IPS DF 6.9 (cell line): ENCODE measurements around the gene FMN2.
A peak's percentile ranks its signal among the peaks of the same experiment; 100 is the strongest.

Experiments
- DNase-seq: peaks from one replicate; pipeline ENCODE4 v3.0.0-alpha.2; 2013; ENCODE audit warnings: low read depth, low spot score
- H3K27ac ChIP-seq: one replicate; pipeline ENCODE4 v1.5.1; 2013; ENCODE audit warnings: low read length, control low read depth
- H3K27me3 ChIP-seq: 2 replicates; pipeline ENCODE4 v1.6.1; 2013; ENCODE audit warnings: mild to moderate bottlenecking, low read length; ENCODE audit not compliant: control insufficient read depth, insufficient read depth
- H3K36me3 ChIP-seq: 2 replicates; pipeline ENCODE4 v1.6.1; 2013; ENCODE audit warnings: low read length; ENCODE audit not compliant: control insufficient read depth, insufficient read depth
- H3K4me1 ChIP-seq: 2 replicates; pipeline ENCODE4 v1.6.1; 2013; ENCODE audit warnings: low read length; ENCODE audit not compliant: control insufficient read depth, insufficient read depth
- H3K4me3 ChIP-seq: 2 replicates; pipeline ENCODE4 v1.5.1; 2013; ENCODE audit warnings: mild to moderate bottlenecking, low read length
- H3K9me3 ChIP-seq: 2 replicates; pipeline ENCODE4 v1.6.1; 2013; ENCODE audit warnings: low read length, inconsistent platforms; ENCODE audit not compliant: control insufficient read depth, insufficient read depth
- WGBS: extraction: QIAGEN DNeasy Blood & Tissue Kit; methylation state at CpG from one replicate; pipeline ENCODE4 v1.1.7; 2013; ENCODE audit warnings: mixed read lengths, missing lambda C conversion rate; ENCODE audit not compliant: insufficient read length, insufficient coverage; 5-methylcytosine and 5-hydroxymethylcytosine counted together

Gene FMN2

DNA sequence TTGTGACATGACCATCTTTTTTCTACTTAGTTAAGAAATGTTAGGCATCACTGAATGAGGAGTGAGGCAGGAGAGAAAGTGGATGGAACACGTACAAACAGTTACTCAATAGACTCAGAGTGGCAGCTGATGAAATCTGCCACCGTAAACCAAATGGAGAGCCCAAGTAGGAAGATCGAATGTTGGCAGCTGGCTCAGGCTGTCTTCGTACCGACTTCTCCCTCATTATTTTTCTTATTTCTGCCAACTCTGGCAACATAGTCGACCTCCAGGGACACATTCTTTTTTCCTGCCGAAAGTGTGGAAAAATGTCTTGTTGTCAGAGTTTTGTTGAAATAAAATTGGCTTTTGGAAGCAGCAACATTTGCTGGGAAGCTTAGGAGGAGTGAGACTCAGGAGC is 377.0 kb downstream of the FMN2 start:
- no peak overlapping the region for H3K27ac ChIP-seq
- no peaks in the 10 kb centered on the region for H3K36me3 ChIP-seq
- no peaks in the 10 kb centered on the region for H3K27me3 ChIP-seq
- DNase-seq = no peak
- no peak overlapping the region for H3K4me3 ChIP-seq
- no peaks in the 10 kb centered on the region for H3K4me1 ChIP-seq
- H3K9me3 ChIP-seq = no peaks in the 10 kb centered on the region
- no CpG with 5 or more reads among the region's 7 CpGs for WGBS

DNA sequence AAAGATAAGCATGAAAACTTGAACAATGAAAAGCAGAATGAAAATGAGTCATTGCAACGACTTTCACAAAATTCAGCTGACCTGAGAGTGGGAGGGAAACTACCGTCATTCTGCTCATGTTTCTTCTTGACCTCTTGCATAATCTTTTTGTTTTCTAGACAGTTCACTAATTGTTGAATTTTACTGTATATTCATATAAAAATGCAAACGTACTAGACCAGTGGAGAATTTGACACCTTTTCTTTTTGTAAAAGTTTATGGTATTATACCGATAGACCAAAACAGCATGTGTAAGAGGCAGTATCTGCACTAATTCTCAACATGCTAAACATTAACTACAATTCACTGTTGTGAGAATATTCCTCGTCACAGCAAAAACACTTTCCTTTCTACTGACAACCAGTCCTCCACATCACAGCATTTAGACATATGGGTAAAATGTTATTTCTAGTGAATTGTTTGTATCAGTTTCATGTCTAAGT is 382.5 kb downstream of the FMN2 start:
- H3K36me3 ChIP-seq = no peaks in the 10 kb centered on the region
- H3K4me3 ChIP-seq = no peak overlapping the region
- no peaks in the 10 kb centered on the region for H3K27me3 ChIP-seq
- DNase-seq = no peak
- no CpG with 5 or more reads among the region's 5 CpGs for WGBS
- H3K27ac ChIP-seq = no peak overlapping the region
- no peaks in the 10 kb centered on the region for H3K4me1 ChIP-seq
- no peaks in the 10 kb centered on the region for H3K9me3 ChIP-seq

DNA sequence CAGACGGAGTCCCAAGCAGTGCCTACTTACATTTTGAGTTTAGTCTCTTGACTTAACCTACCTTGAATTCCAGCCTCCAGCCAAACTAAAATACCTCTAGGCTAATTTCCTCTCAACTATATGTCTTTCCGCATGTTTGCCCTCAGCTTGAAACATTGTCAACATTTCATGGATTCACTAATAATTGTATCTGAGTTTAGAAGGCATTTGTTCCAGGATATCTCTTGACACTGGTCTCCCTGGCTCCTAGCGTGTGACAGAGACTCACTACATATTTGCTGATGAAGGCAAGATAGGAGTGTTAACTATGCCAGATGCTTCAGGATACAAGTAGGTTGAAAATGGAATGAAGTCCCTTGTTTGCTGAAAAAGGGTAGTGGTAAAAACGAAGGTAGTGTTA is 384.1 kb downstream of the FMN2 start:
- no peaks in the 10 kb centered on the region for H3K36me3 ChIP-seq
- no peaks in the 10 kb centered on the region for H3K4me1 ChIP-seq
- no peaks in the 10 kb centered on the region for H3K27me3 ChIP-seq
- DNase-seq = no peak
- 100% methylated on average over 1 of the region's 4 CpGs for WGBS
- H3K27ac ChIP-seq = no peak overlapping the region
- H3K9me3 ChIP-seq = no peaks in the 10 kb centered on the region
- no peak overlapping the region for H3K4me3 ChIP-seq

DNA sequence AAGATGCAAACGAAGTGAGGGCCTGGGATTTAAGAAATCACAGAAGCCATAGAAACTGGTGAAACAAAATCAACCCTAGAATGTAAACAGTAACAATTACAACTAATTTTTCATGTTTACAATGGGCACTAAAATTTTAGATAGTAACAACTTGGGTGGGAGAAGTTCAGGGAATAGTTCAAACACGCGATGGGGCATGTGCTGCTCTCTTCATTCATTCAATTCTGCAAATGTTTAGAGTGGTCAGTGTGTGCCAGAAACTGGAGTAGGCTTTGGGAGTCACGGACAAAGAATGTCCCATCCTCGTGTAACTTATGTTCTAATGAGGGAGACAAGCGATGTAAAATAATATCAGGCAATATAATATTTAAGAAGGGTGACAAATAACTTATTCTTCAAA is 386.9 kb downstream of the FMN2 start:
- no peaks in the 10 kb centered on the region for H3K27me3 ChIP-seq
- H3K4me1 ChIP-seq = no peaks in the 10 kb centered on the region
- DNase-seq = no peak
- no peak overlapping the region for H3K27ac ChIP-seq
- no CpG with 5 or more reads among the region's 6 CpGs for WGBS
- H3K4me3 ChIP-seq = no peak overlapping the region
- no peaks in the 10 kb centered on the region for H3K36me3 ChIP-seq
- no peaks in the 10 kb centered on the region for H3K9me3 ChIP-seq

DNA sequence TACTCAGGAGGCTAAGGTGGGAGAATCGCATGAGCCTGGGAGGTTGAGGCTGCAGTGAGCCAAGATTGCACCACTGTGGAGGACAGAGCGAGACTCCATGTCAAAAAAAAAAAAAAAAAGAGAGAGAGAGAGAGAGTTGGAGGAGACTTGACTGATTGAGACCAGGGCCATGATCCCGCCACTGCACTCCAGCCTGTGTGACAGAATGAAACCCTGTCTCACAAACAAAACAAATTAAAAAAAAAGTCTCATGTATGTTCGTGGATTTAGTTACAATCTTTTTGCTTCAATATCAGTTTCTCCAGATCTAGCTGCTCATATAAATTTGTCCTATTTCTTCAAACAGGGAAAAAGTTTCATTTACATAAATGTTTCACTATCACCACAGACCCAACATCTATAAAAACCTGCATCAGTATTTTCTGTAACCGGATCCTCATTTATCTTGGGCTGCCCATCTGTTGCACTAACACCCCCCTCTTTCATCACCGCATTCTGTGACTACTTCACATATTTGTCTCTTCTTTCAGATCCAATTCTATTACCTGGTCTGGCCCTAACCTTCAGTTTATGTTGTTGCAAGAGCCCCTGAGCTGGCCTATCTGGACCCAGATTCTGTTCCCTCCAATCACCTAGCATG is 393.2 kb downstream of the FMN2 start:
- DNase-seq = no peak
- Histone ChIP-seq H3K9me3 (no peaks in the 10 kb centered on the region), H3K4me1 (no peaks in the 10 kb centered on the region), H3K4me3 (no peak overlapping the region), H3K36me3 (no peaks in the 10 kb centered on the region), H3K27me3 (no peaks in the 10 kb centered on the region), H3K27ac (no peak overlapping the region)
- no CpG with 5 or more reads among the region's 6 CpGs for WGBS

DNA sequence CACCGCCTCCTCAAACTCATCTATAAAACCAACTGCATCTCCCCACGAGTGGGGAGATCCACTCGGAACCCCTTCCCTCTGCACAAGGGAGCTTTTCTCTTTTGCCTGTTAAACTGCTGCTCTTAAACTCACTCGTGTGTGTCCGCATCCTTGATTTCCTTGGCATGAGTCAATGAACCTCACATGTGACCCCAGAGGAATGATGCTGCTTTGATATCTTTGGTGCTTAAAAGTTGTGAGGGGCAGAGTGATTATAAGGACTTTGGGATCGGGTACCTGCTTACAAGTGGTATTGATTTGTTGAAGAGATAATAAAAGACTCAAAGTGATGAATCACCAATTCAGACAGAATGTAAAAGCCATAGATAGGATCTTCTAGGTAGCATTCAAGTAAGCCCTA is 394.9 kb downstream of the FMN2 start:
- Histone ChIP-seq H3K27me3 (no peaks in the 10 kb centered on the region), H3K9me3 (no peaks in the 10 kb centered on the region), H3K4me1 (peaks cover 2% of the 10 kb centered on the region; the same call in 1 of the 2 replicates), H3K27ac (no peak overlapping the region), H3K4me3 (no peak overlapping the region), H3K36me3 (no peaks in the 10 kb centered on the region)
- 71% methylated on average over 1 of the region's 6 CpGs for WGBS
- no peak for DNase-seq

DNA sequence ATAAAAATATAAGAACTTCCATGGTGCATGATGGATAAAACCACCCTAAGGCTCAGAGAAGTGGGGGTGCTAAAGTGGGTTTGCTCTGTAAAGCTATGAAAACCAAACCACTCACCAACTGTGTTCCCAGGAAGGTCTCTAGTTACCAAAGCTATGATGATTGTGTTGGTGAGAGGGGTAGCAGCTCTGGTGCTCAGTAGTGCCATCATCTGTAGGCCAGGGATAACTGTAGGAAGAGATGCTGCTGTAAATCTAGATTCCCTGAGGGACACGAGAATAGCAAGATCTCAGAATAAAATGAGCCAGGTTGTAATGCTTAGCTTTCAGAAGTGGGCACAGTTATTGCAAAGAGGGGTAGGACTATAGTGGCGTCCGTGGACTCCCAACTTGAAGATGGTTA is 395.8 kb downstream of the FMN2 start:
- Histone ChIP-seq H3K27me3 (no peaks in the 10 kb centered on the region), H3K4me1 (peaks cover 2% of the 10 kb centered on the region; the same call in 1 of the 2 replicates), H3K4me3 (no peak overlapping the region), H3K9me3 (no peaks in the 10 kb centered on the region), H3K27ac (no peak overlapping the region), H3K36me3 (no peaks in the 10 kb centered on the region)
- DNase-seq = no peak
- WGBS = no CpG with 5 or more reads among the region's 3 CpGs

DNA sequence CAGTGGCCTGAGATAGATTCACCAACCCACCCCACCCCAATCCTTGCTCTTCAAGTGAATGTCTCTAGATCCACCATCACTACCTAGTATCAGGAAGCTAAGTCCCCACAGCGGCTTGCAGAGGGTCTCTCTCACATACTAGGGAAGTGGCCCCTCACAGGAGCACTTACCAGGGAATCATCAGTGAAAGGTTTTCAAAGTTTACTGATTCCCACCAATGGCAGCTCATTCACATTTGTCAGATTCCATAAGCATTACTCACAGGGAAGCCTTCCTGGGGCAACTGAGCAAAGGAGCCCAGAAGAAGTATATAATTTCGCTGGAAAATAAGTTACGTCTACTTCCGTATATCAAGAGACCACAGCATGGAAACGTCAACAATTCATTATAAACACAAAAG is 399.5 kb downstream of the FMN2 start:
- DNase-seq = no peak
- H3K27me3 ChIP-seq = no peaks in the 10 kb centered on the region

DNA sequence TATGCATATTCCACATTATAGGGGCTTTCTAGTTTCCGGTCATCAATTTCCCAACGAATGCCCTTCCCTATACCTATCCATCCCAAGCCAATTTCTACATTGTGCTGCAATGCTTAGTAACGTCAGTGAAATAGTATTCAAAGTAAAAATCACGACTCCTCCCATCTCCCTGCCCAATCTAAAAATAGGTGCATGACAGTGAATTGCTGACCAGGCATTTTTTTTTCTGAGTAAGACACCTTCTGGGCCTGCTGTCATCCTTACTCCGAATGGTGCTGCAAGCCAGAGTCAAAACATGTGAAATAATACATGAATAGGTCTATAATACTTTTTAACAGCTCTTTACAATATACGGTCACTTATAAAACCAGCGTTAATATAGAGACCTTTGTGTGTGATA is 400.1 kb downstream of the FMN2 start:
- no peak overlapping the region for H3K4me3 ChIP-seq
- H3K9me3 ChIP-seq = no peaks in the 10 kb centered on the region
- H3K36me3 ChIP-seq = no peaks in the 10 kb centered on the region
- no peak for DNase-seq
- H3K27me3 ChIP-seq = no peaks in the 10 kb centered on the region
- whole genome bisulfite sequencing = no CpG with 5 or more reads among the region's 7 CpGs
- H3K27ac ChIP-seq = no peak overlapping the region
- peaks cover 2% of the 10 kb centered on the region; the same call in 1 of the 2 replicates for H3K4me1 ChIP-seq

More for the DNA sequence above, 399.5 kb downstream of the FMN2 start:
- H3K36me3 ChIP-seq = no peaks in the 10 kb centered on the region
- no CpG with 5 or more reads among the region's 5 CpGs for WGBS
- peaks cover 2% of the 10 kb centered on the region; the same call in 1 of the 2 replicates for H3K4me1 ChIP-seq
- H3K9me3 ChIP-seq = no peaks in the 10 kb centered on the region
- no peak overlapping the region for H3K27ac ChIP-seq
- no peak overlapping the region for H3K4me3 ChIP-seq

DNA sequence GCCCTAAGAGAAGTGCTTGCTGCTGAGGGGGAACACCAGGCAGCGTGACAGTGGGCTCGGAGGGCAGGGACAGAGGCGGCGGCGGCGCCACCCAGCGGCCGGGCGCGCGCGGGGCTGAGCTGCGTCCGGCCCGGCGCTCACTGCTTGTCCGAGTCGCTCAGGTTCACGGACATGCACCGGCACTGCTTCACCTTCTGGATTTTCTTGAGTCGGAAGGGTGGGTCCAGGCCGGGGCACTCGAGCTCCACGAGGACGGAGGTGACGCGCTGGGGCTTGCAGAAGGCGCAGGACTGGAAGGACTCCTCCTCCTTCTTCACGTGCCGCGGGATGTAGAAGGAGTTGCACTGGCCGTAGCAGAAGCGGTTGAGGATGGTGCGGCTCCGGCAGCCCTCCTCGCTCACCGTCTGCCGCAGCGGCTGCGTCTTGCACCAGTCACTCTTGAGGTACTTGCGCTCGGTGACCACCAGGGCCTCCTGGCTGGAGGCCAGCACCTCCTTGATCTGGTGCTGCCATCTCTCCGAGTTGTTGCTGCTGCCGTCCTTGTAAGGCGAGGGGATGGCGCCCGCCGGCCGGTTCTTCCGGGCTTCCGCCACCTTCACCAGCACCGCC is 401.3 kb downstream of the FMN2 start:
- no CpG with 5 or more reads among the region's 52 CpGs for WGBS
- Histone ChIP-seq H3K9me3 (no peaks in the 10 kb centered on the region), H3K4me1 (peaks cover 2% of the 10 kb centered on the region; the same call in 1 of the 2 replicates), H3K27me3 (no peaks in the 10 kb centered on the region), H3K36me3 (no peaks in the 10 kb centered on the region), H3K27ac (no peak overlapping the region), H3K4me3 (no peak overlapping the region)
- peak; percentile 22 for DNase-seq

DNA sequence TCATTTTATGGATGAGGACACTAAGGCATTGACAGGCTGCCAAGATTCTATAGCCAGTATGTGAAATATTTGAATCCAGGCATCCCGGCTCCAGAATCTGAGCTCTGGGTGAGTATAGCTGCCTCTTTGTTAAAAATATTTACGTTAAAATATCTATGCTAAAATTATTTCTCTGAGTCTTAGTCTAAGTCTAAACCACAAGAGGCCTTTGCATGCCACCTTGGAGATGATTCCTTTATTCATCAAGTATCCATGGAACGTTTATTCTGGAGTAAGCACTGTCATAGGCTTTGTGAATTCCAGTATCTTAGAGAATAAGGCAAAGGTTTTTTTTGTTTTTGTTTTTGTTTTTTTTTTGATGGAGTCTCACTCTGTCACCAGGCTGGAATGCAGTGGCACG is 403.9 kb downstream of the FMN2 start:
- Histone ChIP-seq H3K9me3 (no peaks in the 10 kb centered on the region), H3K4me1 (peaks cover 2% of the 10 kb centered on the region; the same call in 1 of the 2 replicates), H3K4me3 (no peak overlapping the region), H3K27me3 (no peaks in the 10 kb centered on the region), H3K36me3 (no peaks in the 10 kb centered on the region), H3K27ac (no peak overlapping the region)
- WGBS = no CpG with 5 or more reads among the region's 4 CpGs
- no peak for DNase-seq
